ENCODE measurements around the gene HEXIM1.

Gene HEXIM1
- total RNA-seq = 35.3 to 233 (median 71.6) reads per million in 3 experiments

GRCh38 chr17:45148183-45149036 lies at the start of gene HEXIM1:
HEXIM1 (plus strand) TSS chr17:45148475; CDS start chr17:45149191, 716 bp downstream.
- DNase-seq = peak; percentile 100

GRCh38 chr17:45098869-45099616 lies 49.2 kb upstream of the HEXIM1 start:
- peak; percentile 51 for DNase-seq

- DNase-seq = no peak
Observed at GRCh38 chr17:45101546-45101882, 46.8 kb upstream of the HEXIM1 start.

GRCh38 chr17:45101883-45102811 lies 46.1 kb upstream of the HEXIM1 start:
- no peak for DNase-seq

GRCh38 chr17:45102856-45103255 lies 45.4 kb upstream of the HEXIM1 start:
- no peak for DNase-seq

- no peak for DNase-seq
Observed at GRCh38 chr17:45103269-45103795, 44.9 kb upstream of the HEXIM1 start.

GRCh38 chr17:45104029-45104428 lies 44.2 kb upstream of the HEXIM1 start:
- no peak for DNase-seq

- no peak for DNase-seq
Observed at GRCh38 chr17:45104497-45104896, 43.8 kb upstream of the HEXIM1 start.

GRCh38 chr17:45104907-45105624 lies 43.2 kb upstream of the HEXIM1 start:
- no peak for DNase-seq

GRCh38 chr17:45106096-45106495 lies 42.2 kb upstream of the HEXIM1 start:
- DNase-seq = no peak

GRCh38 chr17:45106582-45106981 lies 41.7 kb upstream of the HEXIM1 start:
- DNase-seq = no peak

- no peak for DNase-seq
Observed at GRCh38 chr17:45107293-45108010, 40.8 kb upstream of the HEXIM1 start.

- DNase-seq = no peak
Observed at GRCh38 chr17:45108051-45108450, 40.2 kb upstream of the HEXIM1 start.

GRCh38 chr17:45108595-45109521 lies 39.4 kb upstream of the HEXIM1 start:
- no peak for DNase-seq

- DNase-seq = no peak
Observed at GRCh38 chr17:45110676-45111611, 37.3 kb upstream of the HEXIM1 start.

GRCh38 chr17:45111850-45112249 lies 36.4 kb upstream of the HEXIM1 start:
- no peak for DNase-seq

GRCh38 chr17:45112559-45113423 lies 35.5 kb upstream of the HEXIM1 start:
- DNase-seq = no peak

GRCh38 chr17:45113424-45113754 lies 34.9 kb upstream of the HEXIM1 start:
- no peak for DNase-seq

All from central memory CD4-positive, alpha-beta T cell (primary cell).